GM18520 (cell line): ENCODE results near the gene BCR.

Experiments used
- ATAC-seq: cut with Tn5 transposase; IDR thresholded peaks from one replicate; pipeline ENCODE4 v1.9.1; 2021; ENCODE audit not compliant: unreplicated experiment

BCR gene

DNA sequence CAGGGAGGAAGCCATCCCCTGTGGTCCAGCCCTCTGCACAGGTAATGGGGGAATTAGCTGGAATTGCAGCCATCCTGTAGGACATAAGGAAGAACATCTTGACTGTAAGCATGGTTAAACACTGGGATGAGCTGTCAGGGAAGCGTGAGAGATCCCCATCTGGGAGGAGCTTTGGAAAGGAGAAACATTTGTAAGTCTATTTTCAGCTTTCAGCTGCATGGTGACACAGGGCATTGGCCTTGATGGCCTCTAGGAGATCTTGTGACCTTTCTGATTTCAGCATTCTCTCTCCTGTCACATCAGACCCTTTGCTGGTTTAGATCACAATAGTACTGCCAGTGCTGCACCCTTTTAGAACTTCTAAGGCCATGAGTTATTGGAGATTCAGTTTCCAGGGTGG lies 47.1 kb downstream of the BCR start:
- no peak for ATAC-seq

DNA sequence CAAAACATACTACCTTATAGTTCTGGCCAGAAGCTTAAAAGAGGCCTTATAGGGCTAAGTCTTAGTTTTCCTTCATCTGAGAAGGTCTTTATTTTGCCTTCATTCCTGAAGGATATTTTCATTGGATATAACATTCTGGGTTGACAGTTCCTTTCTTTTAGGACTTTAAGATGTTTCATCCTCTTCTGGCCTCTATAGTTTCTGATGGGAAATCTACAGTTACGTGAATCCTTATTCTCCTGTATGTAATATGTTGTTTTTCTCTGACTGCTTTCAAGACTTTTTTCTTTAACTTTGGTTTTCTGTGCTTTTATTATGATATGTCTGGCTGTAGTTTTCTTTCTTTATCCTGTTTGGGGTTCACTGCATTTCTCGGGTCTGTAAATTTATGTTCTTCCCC lies 48.2 kb downstream of the BCR start:
- ATAC-seq = no peak

DNA sequence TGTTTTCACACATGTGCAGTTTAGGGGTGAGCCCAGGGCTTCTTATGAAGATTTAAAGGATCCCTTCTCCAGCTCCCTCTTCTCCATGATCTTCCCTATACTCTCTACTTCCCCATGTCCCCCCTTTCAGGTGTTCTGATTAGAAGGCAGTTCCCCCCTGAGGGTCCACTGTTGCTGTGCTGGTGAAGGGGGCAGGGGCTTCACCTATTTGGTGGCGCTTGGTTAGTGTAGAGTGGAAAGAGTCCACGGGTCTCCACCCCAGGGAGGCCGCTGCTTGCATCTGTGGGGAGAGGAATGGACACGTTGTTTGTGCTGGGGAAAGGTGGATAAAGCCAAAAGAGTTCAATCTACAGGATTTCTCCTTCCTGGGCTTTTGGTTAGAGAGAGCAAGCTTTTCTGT lies 49.3 kb downstream of the BCR start:
- no peak for ATAC-seq

DNA sequence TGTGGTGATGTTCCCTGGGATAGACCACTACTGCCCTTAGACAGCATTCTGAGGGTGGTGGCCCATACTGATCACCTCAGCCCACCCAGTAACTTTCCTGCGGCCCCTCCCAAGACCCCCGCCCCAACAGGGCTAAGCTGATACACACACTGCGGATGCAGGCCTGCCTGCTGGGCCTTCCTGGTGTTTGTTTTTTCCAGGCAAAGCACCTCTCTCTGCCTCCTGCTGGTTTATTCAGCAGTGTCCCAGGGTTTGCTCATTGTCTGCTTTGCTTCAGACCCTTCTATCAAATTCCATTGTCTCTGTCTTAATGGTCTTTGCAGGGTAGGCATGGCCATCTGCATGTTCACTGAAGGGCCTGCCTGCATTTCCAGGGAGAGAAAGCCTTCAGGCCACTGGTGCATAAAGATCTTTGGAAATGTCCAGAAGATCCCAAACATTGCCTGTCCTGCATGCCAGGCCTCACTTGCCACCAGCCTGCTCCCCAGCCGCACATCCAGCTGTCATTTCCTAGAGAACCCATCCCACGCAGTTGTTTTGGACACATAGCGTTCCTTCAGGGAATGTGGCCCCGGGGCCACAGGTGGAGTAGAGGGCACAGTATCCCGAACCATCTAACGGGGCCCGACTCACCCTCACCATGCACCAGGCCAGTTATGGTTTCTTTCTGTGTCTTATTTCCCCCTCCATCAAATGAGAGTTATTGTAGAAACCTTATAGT lies 50.2 kb downstream of the BCR start:
- no peak for ATAC-seq

DNA sequence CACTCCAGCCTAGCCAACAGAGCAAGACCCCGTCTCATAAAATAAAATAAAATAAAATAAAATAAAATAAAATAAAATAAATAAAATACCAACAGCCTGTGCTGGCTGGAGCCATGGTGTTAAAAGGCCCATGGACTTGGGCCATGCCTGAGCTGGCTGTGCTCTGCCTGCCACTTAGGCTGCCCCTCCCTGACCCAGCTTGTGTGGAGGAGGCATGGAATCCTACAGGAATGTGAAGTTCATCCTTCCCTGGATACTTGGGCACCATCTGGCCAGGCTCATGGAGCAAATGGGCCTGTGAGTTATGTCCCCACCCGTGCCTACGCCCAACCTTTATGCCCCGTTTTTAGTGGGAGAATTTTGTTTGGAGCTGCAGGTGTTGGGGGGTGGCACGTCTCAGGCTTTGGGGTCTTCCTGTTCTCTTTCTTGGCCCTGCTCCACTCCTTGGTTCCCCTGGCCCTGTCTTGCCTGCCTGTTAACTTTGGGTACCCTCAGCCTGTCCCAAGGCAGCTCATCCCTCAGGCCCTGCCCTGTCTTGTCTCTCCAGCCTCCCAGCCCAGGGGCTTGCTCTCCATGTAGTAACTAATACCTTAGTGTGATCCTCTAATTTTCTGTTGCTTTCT lies 51.3 kb downstream of the BCR start:
- no peak for ATAC-seq

DNA sequence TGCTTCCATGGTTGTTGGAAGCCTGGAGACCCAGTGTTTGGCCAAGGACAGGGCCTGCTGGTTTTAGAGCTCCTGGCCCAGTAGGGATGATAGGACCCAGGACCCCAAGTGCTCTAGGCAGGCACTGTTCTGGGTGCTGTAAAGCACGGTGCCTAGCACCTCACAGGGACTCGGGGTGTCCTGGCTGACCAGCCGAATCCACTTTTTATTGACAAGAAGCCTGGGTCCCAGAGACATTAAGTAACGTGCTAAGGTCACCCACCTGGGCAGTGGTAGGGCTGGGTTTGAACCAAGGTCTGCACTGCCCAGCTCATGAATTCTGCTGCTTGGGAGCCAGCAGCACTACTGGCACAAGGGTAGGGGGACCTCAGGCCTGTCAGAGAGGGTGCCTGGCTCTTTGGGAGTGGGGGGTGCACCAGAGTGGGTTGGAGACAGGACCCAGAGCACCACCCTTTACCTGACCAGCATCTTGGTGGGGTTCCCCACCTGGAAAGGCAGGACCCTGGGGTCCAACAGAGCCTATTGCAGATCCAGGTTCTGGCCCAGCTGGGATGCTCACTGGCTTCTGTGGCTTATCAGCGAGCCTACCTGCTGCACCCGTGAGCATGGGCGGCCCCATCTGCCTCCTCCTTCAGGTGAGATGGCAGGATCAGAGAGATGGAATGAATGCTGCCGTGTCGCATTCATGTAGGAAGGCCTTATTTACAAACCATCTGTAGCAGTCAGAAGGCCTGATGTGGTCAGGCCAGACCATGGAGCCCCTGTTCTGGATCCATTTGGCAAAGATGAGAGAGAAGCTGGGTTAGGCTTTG lies 52.0 kb downstream of the BCR start:
- no peak for ATAC-seq

DNA sequence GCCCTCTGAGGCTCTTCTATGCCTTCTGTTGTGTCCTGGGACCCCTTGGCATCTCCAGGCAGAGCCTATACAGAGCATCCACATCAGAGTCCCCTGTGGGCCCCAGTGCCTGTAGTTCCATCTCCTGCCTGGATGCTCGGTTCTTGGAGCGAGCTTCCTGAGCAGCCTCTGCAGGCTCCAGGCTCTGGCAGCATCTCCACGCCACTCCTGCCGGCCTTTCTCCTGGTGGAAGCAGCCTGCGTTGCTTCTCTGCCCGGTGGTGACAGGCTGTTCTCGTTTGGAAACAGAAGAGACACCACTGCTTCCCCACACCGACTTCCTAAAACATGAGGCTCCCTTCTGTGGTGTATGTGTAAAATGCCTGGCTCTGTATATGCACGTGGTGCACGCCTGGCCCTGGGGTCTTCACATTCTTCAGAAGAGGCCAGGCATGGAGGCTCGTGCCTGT lies 52.8 kb downstream of the BCR start:
- no peak for ATAC-seq

DNA sequence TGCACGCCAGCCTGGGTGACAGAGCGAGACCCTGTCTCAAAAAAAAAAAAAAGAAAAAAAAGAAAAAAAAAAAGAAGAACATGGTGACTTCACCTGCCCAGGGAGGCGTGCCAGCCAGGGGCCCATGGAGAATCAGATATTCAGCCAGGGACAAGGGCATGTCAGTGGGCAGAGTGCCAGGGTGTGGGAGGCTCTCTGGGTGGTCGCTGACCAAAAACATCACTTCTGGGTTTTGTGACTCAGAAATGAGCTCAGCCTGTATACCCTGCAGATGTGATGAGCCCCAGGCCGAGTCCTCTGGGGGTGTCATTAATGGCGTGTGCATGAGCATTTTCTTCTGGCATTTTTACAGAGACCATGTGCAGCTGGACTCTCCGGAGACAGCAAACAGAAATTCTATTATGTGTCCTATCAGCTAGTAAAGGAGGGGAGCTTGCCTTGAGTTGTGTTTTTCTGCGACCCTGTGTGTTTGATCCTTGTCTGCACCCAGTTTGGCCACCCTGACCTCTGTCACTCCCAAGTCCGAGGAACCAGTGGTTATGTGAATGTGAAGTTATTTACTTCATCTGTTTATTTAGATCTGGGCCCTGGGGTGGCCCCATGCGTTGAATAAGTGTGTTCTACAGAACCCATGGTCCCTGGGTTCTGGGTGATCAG lies 53.6 kb downstream of the BCR start:
- ATAC-seq = no peak

DNA sequence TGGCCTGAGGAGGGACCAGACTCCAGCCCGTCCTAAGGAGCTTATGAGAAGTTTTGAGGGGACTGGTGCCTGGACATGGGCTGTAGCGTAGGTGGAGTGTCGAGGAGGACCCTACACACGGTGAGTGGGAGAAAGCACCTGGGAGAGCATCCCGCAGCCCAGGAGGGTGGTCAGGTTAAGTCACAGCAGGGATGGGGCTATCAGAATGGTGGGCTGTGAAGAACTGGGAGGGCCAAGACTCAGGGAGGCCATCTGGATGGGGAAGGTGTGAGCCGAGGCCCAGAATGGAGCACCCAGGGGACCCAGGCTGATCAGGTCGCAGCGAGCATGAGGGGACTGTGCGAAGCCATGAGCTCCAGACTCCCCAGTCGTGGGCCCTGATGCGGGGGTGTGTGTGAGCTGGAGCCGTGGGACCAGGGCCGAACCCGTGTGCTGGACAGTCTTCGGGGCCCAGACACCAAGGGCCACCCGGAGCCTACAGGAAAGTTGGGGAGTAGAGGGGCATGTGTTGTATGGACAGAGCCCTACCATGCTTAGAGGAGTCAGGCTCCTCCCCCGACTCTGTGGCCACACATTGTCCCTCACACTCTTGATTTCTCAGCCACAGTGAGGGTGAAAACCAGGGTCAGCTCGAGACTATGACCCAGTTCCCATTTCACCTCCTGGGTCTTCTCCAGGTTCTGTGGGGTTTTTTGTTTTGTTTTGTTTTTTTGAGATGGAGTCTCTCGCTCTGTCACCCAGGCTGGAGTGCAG lies 54.3 kb downstream of the BCR start:
- no peak for ATAC-seq

DNA sequence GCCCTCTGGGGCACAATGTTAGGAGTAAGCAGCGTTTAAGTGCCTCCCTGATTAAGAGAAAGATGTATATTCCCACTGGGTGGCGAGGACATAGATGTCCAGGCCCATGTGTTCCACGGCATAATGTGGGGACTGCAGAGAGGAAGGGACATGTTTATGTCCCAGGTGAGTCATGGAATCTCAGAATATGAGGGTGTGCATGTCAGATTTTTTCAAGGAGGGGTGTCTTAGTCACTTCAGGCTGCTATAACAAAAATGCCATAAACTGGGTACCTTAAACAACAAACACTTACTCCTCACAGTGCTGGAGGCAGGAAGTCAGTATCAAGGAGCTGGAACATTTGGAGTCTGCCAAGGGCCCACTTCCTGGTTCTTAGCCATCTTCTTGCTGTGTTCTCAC lies 55.1 kb downstream of the BCR start:
- ATAC-seq = no peak

DNA sequence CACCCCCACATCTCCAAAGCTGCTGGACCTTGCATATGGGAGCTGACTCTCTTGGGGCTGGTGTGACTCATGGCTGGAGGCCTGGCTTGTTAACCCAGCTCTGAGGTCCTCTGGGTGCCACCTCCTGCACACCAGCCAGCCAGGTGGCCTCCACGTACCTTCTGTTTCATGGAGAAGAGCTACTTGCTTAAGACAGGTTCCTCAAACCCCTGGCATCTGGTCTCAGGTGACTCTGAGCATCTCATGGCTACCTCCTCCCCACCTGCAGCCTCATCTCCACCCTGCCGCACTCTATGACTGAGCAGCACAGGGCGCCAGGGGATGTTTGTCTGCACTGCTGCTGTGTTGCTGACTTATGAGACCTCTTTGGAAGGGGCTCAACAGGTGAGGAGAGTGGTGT lies 55.7 kb downstream of the BCR start:
- no peak for ATAC-seq

DNA sequence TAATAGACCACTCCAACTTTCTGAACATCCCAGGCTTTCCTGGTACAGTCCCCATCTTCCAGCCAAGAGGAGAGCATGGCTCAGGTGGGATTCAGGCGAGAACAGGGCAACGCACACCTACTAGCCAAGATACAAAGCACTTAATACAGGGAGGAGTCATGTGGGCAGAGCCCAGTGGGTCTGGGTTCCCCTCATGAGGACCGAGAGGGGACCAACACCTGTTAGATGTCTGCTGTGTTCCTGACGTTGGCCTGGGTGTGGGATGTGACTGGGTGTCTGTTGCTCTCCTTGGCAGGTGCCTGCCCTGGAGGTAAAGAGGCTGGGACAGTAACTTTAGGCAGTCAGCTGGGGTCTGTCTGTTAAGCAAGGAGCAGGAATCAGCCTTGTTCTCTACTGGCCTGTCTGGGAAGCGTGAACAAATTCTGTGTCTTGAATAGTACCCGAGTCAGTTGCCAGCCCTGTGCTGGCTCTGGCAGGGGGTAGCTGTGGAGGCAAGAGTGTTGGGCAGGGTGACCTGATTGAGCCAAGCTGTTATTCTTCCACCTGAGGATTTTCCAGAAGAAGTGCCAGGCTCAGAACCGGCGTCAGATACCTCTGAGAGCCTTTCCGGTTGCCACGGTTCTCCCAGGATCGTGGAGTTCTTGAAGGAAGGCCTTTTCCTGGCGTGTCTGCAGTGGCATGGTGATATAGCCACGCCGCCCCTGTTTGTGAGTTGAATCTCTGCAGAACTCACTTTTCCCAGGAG lies 56.3 kb downstream of the BCR start:
- no peak for ATAC-seq

DNA sequence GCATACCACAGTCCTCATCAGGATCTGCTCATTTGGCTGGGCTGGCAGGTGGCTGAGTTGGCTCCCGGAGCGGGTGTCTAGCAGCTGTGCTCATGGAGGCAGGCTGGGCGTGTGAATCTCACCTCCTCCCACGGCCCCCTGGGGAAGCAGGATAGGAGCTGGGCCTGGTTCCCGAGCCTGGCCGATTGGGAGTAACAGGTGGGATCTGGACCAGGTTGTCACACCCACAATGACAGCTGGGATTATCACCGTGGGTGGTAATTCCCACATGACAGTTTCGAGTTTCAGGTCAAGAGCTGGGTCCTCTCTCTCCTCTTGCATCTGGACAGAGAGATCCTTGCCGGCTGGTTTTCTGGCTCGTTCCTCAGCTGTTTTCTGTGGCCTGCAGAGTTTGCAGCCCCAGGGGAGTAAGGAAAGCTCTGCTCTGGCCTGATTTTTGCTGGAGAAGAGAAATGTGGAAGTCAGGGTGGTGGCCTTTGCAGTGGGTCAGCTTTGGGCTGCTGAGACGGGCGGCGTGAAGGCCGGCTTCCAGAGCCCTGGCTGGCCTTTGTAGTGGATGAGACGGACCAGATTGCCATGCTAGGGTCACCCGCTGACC lies 57.0 kb downstream of the BCR start:
- ATAC-seq = no peak

DNA sequence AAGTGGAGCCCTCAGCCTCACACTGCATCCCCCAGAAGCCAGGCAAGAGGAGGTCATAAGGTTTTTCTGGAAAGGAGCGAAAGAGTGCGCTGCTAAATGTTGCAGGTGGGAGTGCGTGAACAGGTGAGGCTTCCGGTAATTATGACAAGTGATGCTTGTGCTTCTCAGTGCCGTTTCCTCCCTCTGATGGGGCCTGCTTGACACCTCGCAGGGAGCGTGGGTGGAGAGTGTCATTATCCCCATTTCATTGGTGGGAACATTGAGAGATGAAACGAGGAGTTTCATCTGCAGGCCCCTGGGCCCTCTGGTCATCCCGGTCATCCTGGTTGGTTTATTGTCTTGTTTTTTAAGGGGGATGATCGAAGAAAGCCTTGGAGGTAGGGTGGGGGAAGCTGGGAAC lies 57.5 kb downstream of the BCR start:
- no peak for ATAC-seq

DNA sequence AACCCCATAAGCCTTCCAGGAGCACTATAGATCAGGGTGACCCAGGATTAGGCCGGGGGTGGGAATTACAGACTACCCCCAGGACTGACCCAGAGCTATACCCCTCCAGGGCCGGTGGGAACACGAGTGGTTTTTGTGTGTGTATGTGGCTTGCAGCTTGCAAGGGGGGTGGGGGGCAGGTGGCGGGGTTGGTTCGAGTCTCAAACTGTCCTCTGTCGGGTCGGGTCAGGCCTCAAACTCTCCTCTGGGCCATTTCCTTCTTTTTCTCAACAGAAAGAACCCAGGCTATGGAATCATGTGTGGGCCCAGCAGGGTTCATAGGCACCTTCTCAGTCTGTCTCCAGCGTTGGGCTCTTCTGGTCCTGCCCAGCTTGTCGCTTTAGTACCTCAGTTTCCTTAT lies 58.4 kb downstream of the BCR start:
- no peak for ATAC-seq

DNA sequence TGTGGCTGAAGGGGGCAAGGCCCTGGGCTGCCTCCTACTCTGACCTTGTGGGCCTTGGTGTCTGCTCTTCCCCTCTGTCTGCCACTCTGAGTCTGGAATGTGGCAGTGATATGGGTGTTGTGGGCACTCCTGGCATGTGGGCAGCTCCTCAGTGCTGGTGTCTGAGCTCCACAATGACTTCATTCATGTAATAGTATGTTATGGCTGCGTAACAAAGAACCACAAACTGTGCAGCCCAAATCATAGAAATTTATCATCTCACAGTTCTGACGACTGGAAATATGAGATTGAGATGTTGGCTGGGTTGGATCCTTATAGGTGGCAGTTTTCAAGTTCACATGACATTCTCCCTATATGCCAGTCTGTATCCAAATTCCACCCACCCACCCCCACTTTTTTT lies 59.1 kb downstream of the BCR start:
- no peak for ATAC-seq

DNA sequence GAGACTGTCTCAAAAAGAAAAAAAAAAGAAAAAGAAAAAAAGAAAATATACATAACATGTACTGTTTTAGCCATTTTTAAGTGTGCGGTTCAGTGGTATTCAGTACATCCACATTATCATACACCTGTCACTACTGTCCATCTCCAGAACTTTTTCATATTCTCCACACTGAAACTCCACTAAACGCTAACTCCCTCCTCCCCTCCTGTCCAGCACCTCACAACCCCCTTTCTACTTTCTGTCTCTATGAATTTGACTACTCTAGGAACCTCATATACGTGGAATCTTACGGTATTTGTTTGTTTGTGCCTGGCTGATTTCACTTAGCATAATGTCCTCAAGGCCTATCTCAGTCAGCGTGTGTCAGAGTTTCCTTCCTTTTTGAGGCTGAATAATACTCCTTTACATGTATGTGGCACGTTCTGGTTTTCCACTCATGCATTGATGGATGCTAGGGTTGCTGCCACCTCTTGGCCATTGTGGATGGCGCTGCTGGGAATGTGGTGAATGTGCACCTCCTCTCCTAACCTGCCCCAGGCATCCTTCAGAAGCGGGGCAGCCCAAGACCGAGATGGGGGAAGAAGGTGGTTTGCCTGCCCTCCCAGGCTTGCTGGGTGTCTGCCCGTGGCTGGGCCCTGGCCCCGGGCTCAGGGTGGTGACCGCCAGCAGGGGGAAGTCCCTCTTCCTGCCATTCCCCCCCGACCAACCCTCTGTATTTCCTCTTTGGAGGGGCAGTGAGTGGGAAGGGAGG lies 60.5 kb downstream of the BCR start:
- ATAC-seq = no peak

DNA sequence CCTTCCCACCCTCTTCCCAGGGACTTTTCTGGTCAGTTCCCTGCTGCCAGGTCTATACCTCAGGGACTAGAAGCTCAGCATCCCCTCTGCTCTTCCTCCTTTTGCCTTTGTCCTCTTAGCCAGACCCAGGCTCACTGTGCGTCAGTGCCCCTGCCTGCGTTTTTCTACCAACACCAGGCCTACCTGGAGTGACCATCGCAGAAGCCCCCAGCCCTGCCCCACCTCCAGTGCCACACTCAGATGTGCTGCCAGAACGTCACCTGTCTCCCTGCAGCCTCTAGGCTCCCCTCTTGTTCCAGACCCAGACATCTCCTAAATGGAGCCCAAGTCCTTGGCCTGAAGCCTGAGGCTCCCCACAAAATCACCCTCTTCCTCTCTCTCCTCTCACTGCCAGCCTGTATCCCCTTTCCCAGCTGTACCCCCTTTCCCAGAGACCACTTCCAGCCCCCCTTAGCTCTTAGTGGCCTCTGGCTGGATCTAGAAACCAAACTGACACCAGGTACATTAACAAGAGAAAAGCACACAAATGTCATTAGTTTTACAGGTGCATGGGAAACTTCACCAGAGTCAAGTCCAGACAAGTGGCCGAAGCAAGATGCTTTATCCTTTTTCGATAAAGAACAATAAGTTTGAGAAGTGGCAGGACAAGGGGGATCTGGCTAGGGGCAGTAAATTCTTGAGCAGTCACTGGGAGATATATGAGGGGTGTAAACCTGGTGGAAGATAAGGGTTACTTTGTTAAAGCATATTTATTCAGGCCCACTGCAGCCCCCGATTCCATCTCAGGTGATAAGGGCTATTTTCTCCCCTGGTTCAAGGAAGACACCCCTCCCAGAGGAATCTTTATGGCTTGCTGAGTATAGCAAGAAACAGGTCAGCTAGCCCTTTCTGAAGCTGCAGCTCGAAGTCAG lies 61.5 kb downstream of the BCR start:
- ATAC-seq = no peak
